ENCODE measurements around the gene LCOR.

The LCOR gene

GRCh38 chr10:97034958-97035769 is 203.1 kb downstream of the LCOR start:
- no peak for DNase-seq (ENCODE audit: low spot score)

- DNase-seq (ENCODE audit: low spot score), result peak; percentile 62
Observed at GRCh38 chr10:97037365-97038361, 205.6 kb downstream of the LCOR start.

- DNase-seq (ENCODE audit: low spot score), result no peak
Observed at GRCh38 chr10:97038688-97039087, 206.6 kb downstream of the LCOR start.

GRCh38 chr10:97039538-97040247 is 207.6 kb downstream of the LCOR start:
- DNase-seq (ENCODE audit: low spot score), result no peak

- DNase-seq (ENCODE audit: low spot score), result no peak
Observed at GRCh38 chr10:97040248-97040584, 208.1 kb downstream of the LCOR start.

GRCh38 chr10:97040706-97041105 is 208.6 kb downstream of the LCOR start:
- no peak for DNase-seq (ENCODE audit: low spot score)

GRCh38 chr10:97042081-97042480 is 210.0 kb downstream of the LCOR start:
- DNase-seq (ENCODE audit: low spot score), result no peak

GRCh38 chr10:97042716-97043562 is 210.8 kb downstream of the LCOR start:
- no peak for DNase-seq (ENCODE audit: low spot score)

- DNase-seq (ENCODE audit: low spot score), result no peak
Observed at GRCh38 chr10:97043563-97043855, 211.4 kb downstream of the LCOR start.
